H1 (cell line): Measurements from ENCODE around the gene RANBP3L.

ENCODE experiments used
- BACH1 ChIP-seq: IDR thresholded peaks from 2 replicates; pipeline ENCODE4 v1.6.1; 2012; ENCODE audit warnings: low read length, improper control_type of control experiment
- JUND ChIP-seq: IDR thresholded peaks from 2 replicates; pipeline ENCODE4 v1.6.1; 2011; ENCODE audit warnings: mild to moderate bottlenecking, improper control_type of control experiment, low read length
- KDM1A ChIP-seq: fragments of 200-600, 300-600 bp; sonication (generic); IDR thresholded peaks from 2 replicates; pipeline ENCODE4 v1.7.1; 2016; ENCODE audit warnings: mild to moderate bottlenecking, low read length, borderline replicate concordance
- RBBP5 ChIP-seq: IDR thresholded peaks from 2 replicates; pipeline ENCODE4 v1.7.1; 2012; ENCODE audit warnings: low read depth, mild to moderate bottlenecking, inconsistent platforms, low read length, moderate library complexity, borderline replicate concordance
- RXRA ChIP-seq: IDR thresholded peaks from 2 replicates; pipeline ENCODE4 v1.6.1; 2011; ENCODE audit warnings: low read depth, mild to moderate bottlenecking, low read length, moderate library complexity; ENCODE audit not compliant: insufficient read depth
- SP1 ChIP-seq: IDR thresholded peaks from 2 replicates; pipeline ENCODE4 v1.6.1; 2011; ENCODE audit warnings: low read depth, low read length
- YY1 ChIP-seq: IDR thresholded peaks from 2 replicates; pipeline ENCODE4 v1.6.1; 2011; ENCODE audit warnings: low read depth, mild to moderate bottlenecking, low read length
- TF ChIP-seq, protein P1 (sequence below), 3 experiments: IDR thresholded peaks; 1 replicate in 2 of 3; 2 replicates in 1 of 3; pipeline versions ENCODE4 v1.5.1 to v1.6.1; 2011; ENCODE audit warnings: low read length in 3 of 3, mild to moderate bottlenecking in 3 of 3, inconsistent platforms in 2 of 3, low read depth in 1 of 3, moderate library complexity in 1 of 3; ENCODE audit not compliant: insufficient read depth in 1 of 3; ENCODE audit errors: control extremely low read depth in 1 of 3

DNA sequence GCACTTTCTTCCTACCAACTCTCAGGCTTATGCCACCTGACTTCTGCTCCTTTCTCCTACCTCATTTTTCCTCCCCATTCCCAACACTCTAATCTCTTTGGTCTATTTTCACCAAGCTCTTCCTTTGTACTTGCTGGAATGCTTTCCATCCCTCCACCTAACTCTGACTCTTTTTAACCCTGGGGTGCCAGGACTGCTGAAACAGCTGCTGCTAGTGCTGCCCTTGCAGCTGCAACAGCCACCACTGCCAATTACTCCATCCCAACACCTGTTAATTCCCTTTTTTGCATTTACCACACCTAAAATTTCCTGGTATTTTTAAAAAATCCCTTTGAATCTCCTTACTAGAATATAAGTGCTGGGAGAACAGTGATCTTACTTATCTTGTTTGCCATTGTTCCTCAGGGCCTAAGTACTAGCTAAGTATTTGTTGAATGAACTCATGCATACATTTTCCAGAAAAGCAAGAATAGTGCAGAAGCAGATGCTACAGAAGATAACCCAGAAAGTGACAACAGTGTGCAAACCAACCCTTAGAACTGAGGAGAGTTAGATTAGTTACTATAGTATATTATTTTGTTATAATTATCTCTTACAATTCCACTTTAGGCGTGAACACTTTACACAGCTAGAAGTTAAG is 71.4 kb downstream of the RANBP3L start:
- TF ChIP-seq YY1 = no peak
- TF ChIP-seq JUND = no peak
- TF ChIP-seq, protein P1, sequence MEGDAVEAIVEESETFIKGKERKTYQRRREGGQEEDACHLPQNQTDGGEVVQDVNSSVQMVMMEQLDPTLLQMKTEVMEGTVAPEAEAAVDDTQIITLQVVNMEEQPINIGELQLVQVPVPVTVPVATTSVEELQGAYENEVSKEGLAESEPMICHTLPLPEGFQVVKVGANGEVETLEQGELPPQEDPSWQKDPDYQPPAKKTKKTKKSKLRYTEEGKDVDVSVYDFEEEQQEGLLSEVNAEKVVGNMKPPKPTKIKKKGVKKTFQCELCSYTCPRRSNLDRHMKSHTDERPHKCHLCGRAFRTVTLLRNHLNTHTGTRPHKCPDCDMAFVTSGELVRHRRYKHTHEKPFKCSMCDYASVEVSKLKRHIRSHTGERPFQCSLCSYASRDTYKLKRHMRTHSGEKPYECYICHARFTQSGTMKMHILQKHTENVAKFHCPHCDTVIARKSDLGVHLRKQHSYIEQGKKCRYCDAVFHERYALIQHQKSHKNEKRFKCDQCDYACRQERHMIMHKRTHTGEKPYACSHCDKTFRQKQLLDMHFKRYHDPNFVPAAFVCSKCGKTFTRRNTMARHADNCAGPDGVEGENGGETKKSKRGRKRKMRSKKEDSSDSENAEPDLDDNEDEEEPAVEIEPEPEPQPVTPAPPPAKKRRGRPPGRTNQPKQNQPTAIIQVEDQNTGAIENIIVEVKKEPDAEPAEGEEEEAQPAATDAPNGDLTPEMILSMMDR (IDR thresholded peaks at IDR 0.05; ENCODE audit: control extremely low read depth in 1 of 3, insufficient read depth in 1 of 3, low read depth in 1 of 3, low read length in 3 of 3) = no peak
- no peak for TF ChIP-seq RBBP5
- no peak for TF ChIP-seq SP1
- no peak for TF ChIP-seq KDM1A
- TF ChIP-seq BACH1 = no peak
- TF ChIP-seq RXRA = no peak
